HepG2 (cell line): Measurements from ENCODE around the gene INPP5E.

Source experiments
- BCL6 ChIP-seq: IDR thresholded peaks from 2 replicates; pipeline ENCODE4 v1.6.1; 2016; ENCODE audit warnings: missing genetic modification reagents, missing compliant biosample characterization
- EP300 ChIP-seq, 3 experiments: sonication (generic) in 1 of 3; formaldehyde crosslinking in 1 of 3; IDR thresholded peaks; 2 replicates each; pipeline versions ENCODE4 v1.5.1 to v1.6.1; 2011 to 2020; ENCODE audit warnings: low read depth in 2 of 3, low read length in 2 of 3, borderline replicate concordance in 1 of 3, improper control_type of control experiment in 1 of 3, mild to moderate bottlenecking in 1 of 3, missing genetic modification reagents in 1 of 3, moderate library complexity in 1 of 3
- FOXM1 ChIP-seq: sonication (generic); formaldehyde crosslinking; IDR thresholded peaks from 2 replicates; pipeline ENCODE4 v1.5.0; 2020; ENCODE audit warnings: missing genetic modification reagents
- GTF2F1 ChIP-seq: fragments of 150-350 bp; IDR thresholded peaks from 2 replicates; pipeline ENCODE4 v1.6.1; 2014; ENCODE audit warnings: low read length
- NAIF1 ChIP-seq: sonication (generic); formaldehyde crosslinking; IDR thresholded peaks from 2 replicates; pipeline ENCODE4 v1.5.0; 2020; ENCODE audit warnings: mild to moderate bottlenecking, missing genetic modification reagents, borderline replicate concordance
- NFKBIZ ChIP-seq: IDR thresholded peaks from 2 replicates; pipeline ENCODE4 v1.6.1; 2018; ENCODE audit warnings: missing genetic modification reagents, missing compliant biosample characterization
- SMARCC2 ChIP-seq: fragments of 450-650 bp; IDR thresholded peaks from 2 replicates; pipeline ENCODE4 v1.6.1; 2017; ENCODE audit warnings: antibody characterized with exemption, mild to moderate bottlenecking
- ZKSCAN1 ChIP-seq: fragments of 150-350 bp; IDR thresholded peaks from 2 replicates; pipeline ENCODE4 v1.6.1; 2014; ENCODE audit warnings: low read length
- ZNF777 ChIP-seq: sonication (generic); formaldehyde crosslinking; IDR thresholded peaks from 2 replicates; pipeline ENCODE4 v1.4.0; 2020; ENCODE audit warnings: missing genetic modification reagents
- ZSCAN29 ChIP-seq: sonication (generic); formaldehyde crosslinking; conservative IDR thresholded peaks from 2 replicates; pipeline ENCODE4 v1.4.0; 2020; ENCODE audit warnings: mild to moderate bottlenecking, missing genetic modification reagents
- TF ChIP-seq, protein P1 (sequence below): sonication (generic); formaldehyde crosslinking; IDR thresholded peaks from 2 replicates; pipeline ENCODE4 v1.5.0; 2020; ENCODE audit warnings: mild to moderate bottlenecking, missing genetic modification reagents, moderate library complexity

DNA sequence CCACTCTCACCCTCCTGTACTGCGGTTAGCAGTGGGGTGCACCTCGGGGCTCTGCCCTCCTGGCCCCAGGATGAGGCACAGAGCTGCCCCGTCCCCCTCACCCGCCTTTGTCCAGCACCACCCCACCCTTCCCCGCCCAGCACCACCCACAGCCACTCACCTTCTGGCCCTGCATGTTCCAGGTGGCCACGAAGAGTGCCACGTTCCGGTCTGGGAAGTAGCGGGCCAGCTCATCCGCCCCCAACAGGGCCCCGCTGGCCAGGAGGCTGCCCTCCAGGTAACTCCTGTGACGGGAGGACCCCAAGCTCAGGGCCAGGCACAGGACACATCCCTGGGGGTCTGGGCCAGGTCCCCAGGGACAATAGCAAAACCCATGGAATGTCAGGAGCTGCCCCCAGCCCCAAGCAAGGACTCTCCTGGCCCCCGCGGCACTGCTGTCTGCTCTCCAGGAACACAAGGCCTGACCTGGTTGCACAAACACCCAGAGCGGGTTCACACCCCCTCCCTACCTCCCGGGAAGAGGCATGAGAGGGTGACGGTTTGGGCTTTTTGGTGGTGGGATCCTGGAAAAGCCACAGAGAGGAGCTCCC, 5.0 kb downstream of the INPP5E start:
- TF ChIP-seq ZSCAN29 (CRISPR knock-in tag) (no peak), NAIF1 (CRISPR knock-in tag) (no peak), ZNF777 (CRISPR knock-in tag) (no peak), EP300 (IDR thresholded peaks at IDR 0.05; ENCODE audit: low read depth in 2 of 2, low read length in 2 of 2) (no peak), EP300 (CRISPR knock-in tag; IDR thresholded peaks at IDR 0.05; ENCODE audit: borderline replicate concordance) (no peak), SMARCC2 (no peak), GTF2F1 (no peak), NFKBIZ (CRISPR knock-in tag) (no peak), FOXM1 (CRISPR knock-in tag) (no peak), ZKSCAN1 (no peak), BCL6 (CRISPR knock-in tag) (no peak)
- TF ChIP-seq, protein P1, sequence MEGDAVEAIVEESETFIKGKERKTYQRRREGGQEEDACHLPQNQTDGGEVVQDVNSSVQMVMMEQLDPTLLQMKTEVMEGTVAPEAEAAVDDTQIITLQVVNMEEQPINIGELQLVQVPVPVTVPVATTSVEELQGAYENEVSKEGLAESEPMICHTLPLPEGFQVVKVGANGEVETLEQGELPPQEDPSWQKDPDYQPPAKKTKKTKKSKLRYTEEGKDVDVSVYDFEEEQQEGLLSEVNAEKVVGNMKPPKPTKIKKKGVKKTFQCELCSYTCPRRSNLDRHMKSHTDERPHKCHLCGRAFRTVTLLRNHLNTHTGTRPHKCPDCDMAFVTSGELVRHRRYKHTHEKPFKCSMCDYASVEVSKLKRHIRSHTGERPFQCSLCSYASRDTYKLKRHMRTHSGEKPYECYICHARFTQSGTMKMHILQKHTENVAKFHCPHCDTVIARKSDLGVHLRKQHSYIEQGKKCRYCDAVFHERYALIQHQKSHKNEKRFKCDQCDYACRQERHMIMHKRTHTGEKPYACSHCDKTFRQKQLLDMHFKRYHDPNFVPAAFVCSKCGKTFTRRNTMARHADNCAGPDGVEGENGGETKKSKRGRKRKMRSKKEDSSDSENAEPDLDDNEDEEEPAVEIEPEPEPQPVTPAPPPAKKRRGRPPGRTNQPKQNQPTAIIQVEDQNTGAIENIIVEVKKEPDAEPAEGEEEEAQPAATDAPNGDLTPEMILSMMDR (CRISPR knock-in tag): no peak
